Glutamatergic neuron (in vitro differentiated cells): ENCODE data around the gene NCK2. TPM values are rescaled to one million over a fixed set of nuclear protein-coding genes. Genes with fewer than 3 reads are reported as not detected.

Experiments
- DNase-seq: peaks from one replicate; pipeline ENCODE4 v3.0.0; 2022
- H3K27ac Mint-ChIP-seq: one replicate; pipeline ENCODE4 v1.8.0; 2020; ENCODE audit warnings: mild to moderate bottlenecking, mixed read lengths, inconsistent platforms; ENCODE audit not compliant: unreplicated experiment
- H3K27me3 Mint-ChIP-seq: one replicate; pipeline ENCODE4 v1.8.0; 2020; ENCODE audit warnings: mild to moderate bottlenecking, moderate library complexity, mixed read lengths, inconsistent platforms; ENCODE audit not compliant: unreplicated experiment
- H3K36me3 Mint-ChIP-seq: one replicate; pipeline ENCODE4 v1.8.0; 2020; ENCODE audit warnings: mild to moderate bottlenecking, mixed read lengths, inconsistent platforms; ENCODE audit not compliant: unreplicated experiment
- H3K4me1 Mint-ChIP-seq: one replicate; pipeline ENCODE4 v1.8.0; 2020; ENCODE audit warnings: mild to moderate bottlenecking, low read depth, mixed read lengths, inconsistent platforms; ENCODE audit not compliant: unreplicated experiment
- H3K4me3 Mint-ChIP-seq: one replicate; pipeline ENCODE4 v1.8.0; 2020; ENCODE audit warnings: mild to moderate bottlenecking, mixed read lengths, inconsistent platforms; ENCODE audit not compliant: unreplicated experiment
- H3K9me3 Mint-ChIP-seq: one replicate; pipeline ENCODE4 v1.8.0; 2020; ENCODE audit warnings: mild to moderate bottlenecking, moderate library complexity, mixed read lengths, inconsistent platforms; ENCODE audit not compliant: unreplicated experiment
- CTCF ChIP-seq: fragments of 200-600 bp; sonication (generic); IDR thresholded peaks from one replicate; pipeline ENCODE4 v1.5.0; 2021; ENCODE audit not compliant: partially characterized antibody, unreplicated experiment
- total RNA-seq: library from RNA; stranded (reverse); fragmentation: NEBNext Ultra II Directional; extraction: Animal tissue kit (Norgen Biotek cat#: 25700); gene quantifications from one replicate; pipeline ENCODE4 v1.2.1, GENCODE V29; 2021; ENCODE audit not compliant: unreplicated experiment

NCK2 gene
- total RNA-seq, 1 donor from 2014 or later, result 82.4 TPM

GRCh38 chr2:105736145-105736544 is 8.6 kb upstream of the NCK2 start:
- no peak for TF ChIP-seq CTCF
- Mint-ChIP-seq H3K36me3 (no peaks in the 10 kb centered on the region), H3K27ac (no peak overlapping the region), H3K4me1 (peaks cover 9% of the 10 kb centered on the region), H3K27me3 (no peaks in the 10 kb centered on the region), H3K4me3 (no peak overlapping the region), H3K9me3 (peaks cover 2% of the 10 kb centered on the region)
- no peak for DNase-seq

- no peaks in the 10 kb centered on the region for H3K36me3 Mint-ChIP-seq
- DNase-seq, result no peak
- H3K4me3 Mint-ChIP-seq, result no peak overlapping the region
- peaks cover 6% of the 10 kb centered on the region for H3K4me1 Mint-ChIP-seq
- H3K27ac Mint-ChIP-seq, result no peak overlapping the region
- no peaks in the 10 kb centered on the region for H3K27me3 Mint-ChIP-seq
- no peak for TF ChIP-seq CTCF
- no peaks in the 10 kb centered on the region for H3K9me3 Mint-ChIP-seq
Observed at GRCh38 chr2:105737980-105738657, 6.6 kb upstream of the NCK2 start.

- peaks cover 7% of the 10 kb centered on the region for H3K4me1 Mint-ChIP-seq
- no peaks in the 10 kb centered on the region for H3K9me3 Mint-ChIP-seq
- DNase-seq, result no peak
- TF ChIP-seq CTCF, result no peak
- H3K36me3 Mint-ChIP-seq, result no peaks in the 10 kb centered on the region
- peaks cover under 1% of the 10 kb centered on the region for H3K27me3 Mint-ChIP-seq
- no peak overlapping the region for H3K4me3 Mint-ChIP-seq
- H3K27ac Mint-ChIP-seq, result no peak overlapping the region
Observed at GRCh38 chr2:105738658-105739241, 6.0 kb upstream of the NCK2 start.

- no peak overlapping the region for H3K27ac Mint-ChIP-seq
- no peak for TF ChIP-seq CTCF
- peaks cover 5% of the 10 kb centered on the region for H3K9me3 Mint-ChIP-seq
- H3K4me3 Mint-ChIP-seq, result no peak overlapping the region
- peaks cover 7% of the 10 kb centered on the region for H3K27me3 Mint-ChIP-seq
- no peak for DNase-seq
- peaks cover 12% of the 10 kb centered on the region for H3K4me1 Mint-ChIP-seq
- H3K36me3 Mint-ChIP-seq, result no peaks in the 10 kb centered on the region
Observed at GRCh38 chr2:105739426-105739825, 5.3 kb upstream of the NCK2 start.

- H3K9me3 Mint-ChIP-seq, result peaks cover 5% of the 10 kb centered on the region
- no peak overlapping the region for H3K27ac Mint-ChIP-seq
- H3K36me3 Mint-ChIP-seq, result no peaks in the 10 kb centered on the region
- DNase-seq, result no peak
- H3K27me3 Mint-ChIP-seq, result peaks cover 7% of the 10 kb centered on the region
- H3K4me1 Mint-ChIP-seq, result peaks cover 12% of the 10 kb centered on the region
- H3K4me3 Mint-ChIP-seq, result no peak overlapping the region
- no peak for TF ChIP-seq CTCF
Observed at GRCh38 chr2:105739944-105740530, 4.7 kb upstream of the NCK2 start.
